ENCODE data around the gene ZNF135. TPM values are rescaled to one million over a fixed set of nuclear protein-coding genes. Genes with fewer than 3 reads are reported as not detected.

Gene ZNF135
- total and polyA plus RNA-seq, 2 of the 13 experiments (the other 11 are each of a cell fraction or from before 2014, with no cell fraction given): not detected

DNA sequence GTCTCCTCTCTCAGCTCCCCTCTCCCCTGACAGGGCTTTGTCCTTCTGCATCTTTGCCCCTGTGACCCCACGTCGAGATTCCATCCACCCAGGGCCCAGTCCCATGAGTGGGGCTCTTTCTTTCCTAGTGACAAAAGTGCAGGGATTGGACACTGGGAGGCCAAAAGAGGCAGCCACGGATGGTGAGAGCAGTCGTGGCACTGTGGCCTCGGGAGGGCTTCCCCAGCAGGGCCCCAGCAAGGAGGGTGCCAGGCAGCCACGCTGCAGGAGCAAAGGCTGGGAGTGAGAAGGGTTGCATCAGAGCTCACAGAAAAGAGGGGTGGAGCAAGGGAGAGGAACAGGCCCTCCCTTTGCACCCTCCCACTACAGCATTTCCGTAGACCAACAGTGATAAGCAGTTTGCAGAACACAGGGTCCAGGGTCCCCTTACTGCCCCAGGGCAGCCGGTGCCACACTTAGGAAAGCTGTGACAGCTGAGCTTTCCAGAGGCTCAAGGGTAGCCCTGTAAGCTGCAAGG, 20.3 kb upstream of the ZNF135 start:
- ATAC-seq: peak; percentile 90
- Histone ChIP-seq H3K4me3 (replicated peaks in 1 of 3; ENCODE audit: insufficient read depth in 1 of 3, low read depth in 2 of 3, low read length in 3 of 3) (peak overlapping the region in 1 of 3 experiments; percentile 26; a peak in 1 of 6 replicates), H3K9ac (ENCODE audit: insufficient read depth, low read depth, low read length) (no peak overlapping the region), H3K27ac (ENCODE audit: extremely low read length, insufficient read depth, low read length) (peak overlapping the region; percentile 44), H3K4me2 (ENCODE audit: low read depth, low read length) (peak overlapping the region; percentile 38), H3K27me3 (ENCODE audit: control insufficient read depth in 1 of 2, insufficient read depth in 2 of 2, low read length in 2 of 2) (no peaks in the 10 kb centered on the region; a peak in 1 of 5 replicates), H3K79me2 (ENCODE audit: insufficient read depth, low read length) (no peaks in the 10 kb centered on the region), H3K9me3 (ENCODE audit: low read length) (peaks cover 35% of the 10 kb centered on the region), H2AFZ (ENCODE audit: low read length) (no peak overlapping the region), H4K20me1 (ENCODE audit: insufficient read depth, low read length) (no peaks in the 10 kb centered on the region), H3K4me1 (ENCODE audit: insufficient read depth, low read length) (peaks cover 8% of the 10 kb centered on the region; the same call in 1 of the 2 replicates), H3K36me3 (replicated peaks in 1 of 2; ENCODE audit: control insufficient read depth in 1 of 2, insufficient read depth in 2 of 2, low read length in 2 of 2) (no peaks in the 10 kb centered on the region)
- WGBS (ENCODE audit: low lambda C conversion rate): 2% methylated on average over 7 of the region's 8 CpGs
- ChIA-PET POLR2A (interaction anchor here (1.2 kb wide), 1 partner anchor 36 kb away, joined by 3 read pairs; the partner anchor contains the start of gene ZNF606), CTCF (ENCODE audit: low intra/inter-chr PET ratio, low total read pairs) (no interaction called here)
- no peak for FAIRE-seq
- no TSS peak for BruUV-seq (replicated peaks)
- in situ Hi-C loops (cut with HindIII; ENCODE audit: extremely low pct_ligation_motif_present, low pct_unique_long_range_greater_than_20kb): no loop called here
- intact Hi-C loops (cut with micrococcal nuclease; ENCODE audit: unreplicated experiment): no loop called here
- peak; percentile 39 for DNase-seq (ENCODE audit: low spot score)
- TF ChIP-seq FOXJ3 (CRISPR knock-in tag; IDR thresholded peaks at IDR 0.05; ENCODE audit: borderline replicate concordance) (no peak), ZNF563 (CRISPR knock-in tag; IDR thresholded peaks at IDR 0.05) (no peak), SYNCRIP (IDR thresholded peaks at IDR 0.05; ENCODE audit: insufficient read depth, low read depth, low read length) (no peak), SAP130 (CRISPR knock-in tag; IDR thresholded peaks at IDR 0.05; ENCODE audit: low read depth) (peak; percentile 37; the same call in 1 of the 2 replicates), ZNF264 (CRISPR knock-in tag; IDR thresholded peaks at IDR 0.05) (no peak), ZNF24 (IDR thresholded peaks at IDR 0.05) (no peak), EEA1 (CRISPR knock-in tag; IDR thresholded peaks at IDR 0.05; ENCODE audit: borderline replicate concordance) (no peak), HDAC6 (IDR thresholded peaks at IDR 0.05; ENCODE audit: low read depth, low read length) (no peak), ZNF816 (CRISPR knock-in tag; IDR thresholded peaks at IDR 0.05; ENCODE audit: borderline replicate concordance) (no peak), ZFP90 (CRISPR knock-in tag; IDR thresholded peaks at IDR 0.05; ENCODE audit: borderline replicate concordance) (peak; percentile 72; the same call in 1 of the 2 replicates), RBM39 (IDR thresholded peaks at IDR 0.05; ENCODE audit: low read depth, low read length, poor library complexity, severe bottlenecking) (no peak), ZNF468 (CRISPR knock-in tag; IDR thresholded peaks at IDR 0.05) (no peak), LCORL (IDR thresholded peaks at IDR 0.05) (no peak), LCORL (CRISPR knock-in tag; IDR thresholded peaks at IDR 0.05) (peak; percentile 47; the same call in 1 of the 2 replicates)
- TF ChIP-seq, protein P1, sequence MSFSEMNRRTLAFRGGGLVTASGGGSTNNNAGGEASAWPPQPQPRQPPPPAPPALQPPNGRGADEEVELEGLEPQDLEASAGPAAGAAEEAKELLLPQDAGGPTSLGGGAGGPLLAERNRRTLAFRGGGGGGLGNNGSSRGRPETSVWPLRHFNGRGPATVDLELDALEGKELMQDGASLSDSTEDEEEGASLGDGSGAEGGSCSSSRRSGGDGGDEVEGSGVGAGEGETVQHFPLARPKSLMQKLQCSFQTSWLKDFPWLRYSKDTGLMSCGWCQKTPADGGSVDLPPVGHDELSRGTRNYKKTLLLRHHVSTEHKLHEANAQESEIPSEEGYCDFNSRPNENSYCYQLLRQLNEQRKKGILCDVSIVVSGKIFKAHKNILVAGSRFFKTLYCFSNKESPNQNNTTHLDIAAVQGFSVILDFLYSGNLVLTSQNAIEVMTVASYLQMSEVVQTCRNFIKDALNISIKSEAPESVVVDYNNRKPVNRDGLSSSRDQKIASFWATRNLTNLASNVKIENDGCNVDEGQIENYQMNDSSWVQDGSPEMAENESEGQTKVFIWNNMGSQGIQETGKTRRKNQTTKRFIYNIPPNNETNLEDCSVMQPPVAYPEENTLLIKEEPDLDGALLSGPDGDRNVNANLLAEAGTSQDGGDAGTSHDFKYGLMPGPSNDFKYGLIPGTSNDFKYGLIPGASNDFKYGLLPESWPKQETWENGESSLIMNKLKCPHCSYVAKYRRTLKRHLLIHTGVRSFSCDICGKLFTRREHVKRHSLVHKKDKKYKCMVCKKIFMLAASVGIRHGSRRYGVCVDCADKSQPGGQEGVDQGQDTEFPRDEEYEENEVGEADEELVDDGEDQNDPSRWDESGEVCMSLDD (CRISPR knock-in tag; IDR thresholded peaks at IDR 0.05; ENCODE audit: borderline replicate concordance): no peak
- TF ChIP-seq, protein P2, sequence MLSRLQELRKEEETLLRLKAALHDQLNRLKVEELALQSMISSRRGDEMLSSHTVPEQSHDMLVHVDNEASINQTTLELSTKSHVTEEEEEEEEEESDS (CRISPR knock-in tag; IDR thresholded peaks at IDR 0.05; ENCODE audit: borderline replicate concordance): no peak
- TF ChIP-seq, protein P3, sequence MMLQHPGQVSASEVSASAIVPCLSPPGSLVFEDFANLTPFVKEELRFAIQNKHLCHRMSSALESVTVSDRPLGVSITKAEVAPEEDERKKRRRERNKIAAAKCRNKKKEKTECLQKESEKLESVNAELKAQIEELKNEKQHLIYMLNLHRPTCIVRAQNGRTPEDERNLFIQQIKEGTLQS (CRISPR knock-in tag; IDR thresholded peaks at IDR 0.05): no peak
- TF ChIP-seq, protein P4, sequence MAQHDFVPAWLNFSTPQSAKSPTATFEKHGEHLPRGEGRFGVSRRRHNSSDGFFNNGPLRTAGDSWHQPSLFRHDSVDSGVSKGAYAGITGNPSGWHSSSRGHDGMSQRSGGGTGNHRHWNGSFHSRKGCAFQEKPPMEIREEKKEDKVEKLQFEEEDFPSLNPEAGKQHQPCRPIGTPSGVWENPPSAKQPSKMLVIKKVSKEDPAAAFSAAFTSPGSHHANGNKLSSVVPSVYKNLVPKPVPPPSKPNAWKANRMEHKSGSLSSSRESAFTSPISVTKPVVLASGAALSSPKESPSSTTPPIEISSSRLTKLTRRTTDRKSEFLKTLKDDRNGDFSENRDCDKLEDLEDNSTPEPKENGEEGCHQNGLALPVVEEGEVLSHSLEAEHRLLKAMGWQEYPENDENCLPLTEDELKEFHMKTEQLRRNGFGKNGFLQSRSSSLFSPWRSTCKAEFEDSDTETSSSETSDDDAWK (CRISPR knock-in tag; IDR thresholded peaks at IDR 0.05): no peak
- TF ChIP-seq, protein P5, sequence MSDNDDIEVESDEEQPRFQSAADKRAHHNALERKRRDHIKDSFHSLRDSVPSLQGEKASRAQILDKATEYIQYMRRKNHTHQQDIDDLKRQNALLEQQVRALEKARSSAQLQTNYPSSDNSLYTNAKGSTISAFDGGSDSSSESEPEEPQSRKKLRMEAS (IDR thresholded peaks at IDR 0.05): peak; percentile 62

Data from HepG2 (cell line).